Measurements from ENCODE around the gene AMFR. TPM values are rescaled to one million over a fixed set of nuclear protein-coding genes. Genes with fewer than 3 reads are reported as not detected.

The AMFR gene
- total and polyA plus RNA-seq, 2 of the 13 experiments (the other 11 are each of a cell fraction or from before 2014, with no cell fraction given) = 52.9 to 108 TPM

DNA sequence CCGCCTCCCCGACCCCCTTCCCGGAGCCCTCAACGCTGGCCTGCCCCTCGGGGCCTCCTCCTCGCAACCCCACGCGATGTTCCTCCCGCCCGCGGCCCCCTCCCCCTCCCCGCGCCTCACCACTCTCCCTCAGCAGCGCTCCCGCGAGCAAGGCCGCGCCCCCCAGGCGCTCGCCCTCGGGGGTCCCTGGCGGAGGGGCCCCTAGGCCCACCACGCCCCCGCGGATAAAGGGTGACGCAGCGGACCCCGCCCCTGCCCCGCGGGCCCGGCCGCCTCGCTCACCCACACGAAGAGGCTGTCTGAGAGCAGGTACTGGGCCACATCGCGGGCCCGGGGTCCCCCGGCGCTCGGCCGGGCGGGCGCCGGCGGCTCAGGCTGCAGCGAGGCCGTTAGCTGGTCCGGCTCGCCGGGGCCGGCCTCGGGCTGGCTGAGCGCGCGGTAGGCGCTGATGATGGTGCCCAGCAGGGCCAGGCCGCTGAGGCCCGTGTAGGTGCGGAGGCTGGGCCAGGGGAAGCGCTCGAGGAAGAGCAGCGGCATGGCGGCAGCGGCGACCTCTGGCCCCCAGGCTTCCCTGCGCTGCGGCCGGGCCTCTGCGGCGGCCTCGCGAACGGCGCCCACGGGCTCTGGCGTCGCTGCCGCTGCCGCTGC is 430 bp downstream of the AMFR start (continued):
- TF ChIP-seq KAT8 (CRISPR knock-in tag; IDR thresholded peaks at IDR 0.05) (no peak), ZSCAN31 (CRISPR knock-in tag; IDR thresholded peaks at IDR 0.05; ENCODE audit: low read depth) (0 out of 2 replicates have a peak, but pooled peaks have one; percentile 18), HOXD1 (CRISPR knock-in tag; IDR thresholded peaks at IDR 0.05) (no peak), IKZF4 (CRISPR knock-in tag; IDR thresholded peaks at IDR 0.05; ENCODE audit: borderline replicate concordance, low read depth, not compliant biosample characterization) (no peak), ETV5 (CRISPR knock-in tag; IDR thresholded peaks at IDR 0.05; ENCODE audit: borderline replicate concordance) (no peak), HOXA9 (CRISPR knock-in tag; IDR thresholded peaks at IDR 0.05; ENCODE audit: borderline replicate concordance) (no peak), ZNF101 (CRISPR knock-in tag; IDR thresholded peaks at IDR 0.05; ENCODE audit: borderline replicate concordance, low read depth) (0 out of 2 replicates have a peak, but pooled peaks have one; percentile 60), PCBP2 (optimal IDR thresholded peaks at IDR 0.05; ENCODE audit: low read depth, low read length, poor library complexity, severe bottlenecking) (no peak)
- TF ChIP-seq, protein P1, sequence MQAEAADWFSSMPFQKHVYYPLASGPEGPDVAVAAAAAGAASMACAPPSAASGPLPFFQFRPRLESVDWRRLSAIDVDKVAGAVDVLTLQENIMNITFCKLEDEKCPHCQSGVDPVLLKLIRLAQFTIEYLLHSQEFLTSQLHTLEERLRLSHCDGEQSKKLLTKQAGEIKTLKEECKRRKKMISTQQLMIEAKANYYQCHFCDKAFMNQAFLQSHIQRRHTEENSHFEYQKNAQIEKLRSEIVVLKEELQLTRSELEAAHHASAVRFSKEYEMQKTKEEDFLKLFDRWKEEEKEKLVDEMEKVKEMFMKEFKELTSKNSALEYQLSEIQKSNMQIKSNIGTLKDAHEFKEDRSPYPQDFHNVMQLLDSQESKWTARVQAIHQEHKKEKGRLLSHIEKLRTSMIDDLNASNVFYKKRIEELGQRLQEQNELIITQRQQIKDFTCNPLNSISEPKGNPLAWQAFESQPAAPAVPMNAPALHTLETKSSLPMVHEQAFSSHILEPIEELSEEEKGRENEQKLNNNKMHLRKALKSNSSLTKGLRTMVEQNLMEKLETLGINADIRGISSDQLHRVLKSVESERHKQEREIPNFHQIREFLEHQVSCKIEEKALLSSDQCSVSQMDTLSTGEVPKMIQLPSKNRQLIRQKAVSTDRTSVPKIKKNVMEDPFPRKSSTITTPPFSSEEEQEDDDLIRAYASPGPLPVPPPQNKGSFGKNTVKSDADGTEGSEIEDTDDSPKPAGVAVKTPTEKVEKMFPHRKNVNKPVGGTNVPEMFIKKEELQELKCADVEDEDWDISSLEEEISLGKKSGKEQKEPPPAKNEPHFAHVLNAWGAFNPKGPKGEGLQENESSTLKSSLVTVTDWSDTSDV (CRISPR knock-in tag; IDR thresholded peaks at IDR 0.05) = no peak
- TF ChIP-seq, protein P2, sequence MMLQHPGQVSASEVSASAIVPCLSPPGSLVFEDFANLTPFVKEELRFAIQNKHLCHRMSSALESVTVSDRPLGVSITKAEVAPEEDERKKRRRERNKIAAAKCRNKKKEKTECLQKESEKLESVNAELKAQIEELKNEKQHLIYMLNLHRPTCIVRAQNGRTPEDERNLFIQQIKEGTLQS (CRISPR knock-in tag; IDR thresholded peaks at IDR 0.05) = no peak; the same call in 1 of the 2 replicates
- TF ChIP-seq, protein P3, sequence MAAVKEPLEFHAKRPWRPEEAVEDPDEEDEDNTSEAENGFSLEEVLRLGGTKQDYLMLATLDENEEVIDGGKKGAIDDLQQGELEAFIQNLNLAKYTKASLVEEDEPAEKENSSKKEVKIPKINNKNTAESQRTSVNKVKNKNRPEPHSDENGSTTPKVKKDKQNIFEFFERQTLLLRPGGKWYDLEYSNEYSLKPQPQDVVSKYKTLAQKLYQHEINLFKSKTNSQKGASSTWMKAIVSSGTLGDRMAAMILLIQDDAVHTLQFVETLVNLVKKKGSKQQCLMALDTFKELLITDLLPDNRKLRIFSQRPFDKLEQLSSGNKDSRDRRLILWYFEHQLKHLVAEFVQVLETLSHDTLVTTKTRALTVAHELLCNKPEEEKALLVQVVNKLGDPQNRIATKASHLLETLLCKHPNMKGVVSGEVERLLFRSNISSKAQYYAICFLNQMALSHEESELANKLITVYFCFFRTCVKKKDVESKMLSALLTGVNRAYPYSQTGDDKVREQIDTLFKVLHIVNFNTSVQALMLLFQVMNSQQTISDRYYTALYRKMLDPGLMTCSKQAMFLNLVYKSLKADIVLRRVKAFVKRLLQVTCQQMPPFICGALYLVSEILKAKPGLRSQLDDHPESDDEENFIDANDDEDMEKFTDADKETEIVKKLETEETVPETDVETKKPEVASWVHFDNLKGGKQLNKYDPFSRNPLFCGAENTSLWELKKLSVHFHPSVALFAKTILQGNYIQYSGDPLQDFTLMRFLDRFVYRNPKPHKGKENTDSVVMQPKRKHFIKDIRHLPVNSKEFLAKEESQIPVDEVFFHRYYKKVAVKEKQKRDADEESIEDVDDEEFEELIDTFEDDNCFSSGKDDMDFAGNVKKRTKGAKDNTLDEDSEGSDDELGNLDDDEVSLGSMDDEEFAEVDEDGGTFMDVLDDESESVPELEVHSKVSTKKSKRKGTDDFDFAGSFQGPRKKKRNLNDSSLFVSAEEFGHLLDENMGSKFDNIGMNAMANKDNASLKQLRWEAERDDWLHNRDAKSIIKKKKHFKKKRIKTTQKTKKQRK (IDR thresholded peaks at IDR 0.05; ENCODE audit: low read length) = no peak
- TF ChIP-seq, protein P4, sequence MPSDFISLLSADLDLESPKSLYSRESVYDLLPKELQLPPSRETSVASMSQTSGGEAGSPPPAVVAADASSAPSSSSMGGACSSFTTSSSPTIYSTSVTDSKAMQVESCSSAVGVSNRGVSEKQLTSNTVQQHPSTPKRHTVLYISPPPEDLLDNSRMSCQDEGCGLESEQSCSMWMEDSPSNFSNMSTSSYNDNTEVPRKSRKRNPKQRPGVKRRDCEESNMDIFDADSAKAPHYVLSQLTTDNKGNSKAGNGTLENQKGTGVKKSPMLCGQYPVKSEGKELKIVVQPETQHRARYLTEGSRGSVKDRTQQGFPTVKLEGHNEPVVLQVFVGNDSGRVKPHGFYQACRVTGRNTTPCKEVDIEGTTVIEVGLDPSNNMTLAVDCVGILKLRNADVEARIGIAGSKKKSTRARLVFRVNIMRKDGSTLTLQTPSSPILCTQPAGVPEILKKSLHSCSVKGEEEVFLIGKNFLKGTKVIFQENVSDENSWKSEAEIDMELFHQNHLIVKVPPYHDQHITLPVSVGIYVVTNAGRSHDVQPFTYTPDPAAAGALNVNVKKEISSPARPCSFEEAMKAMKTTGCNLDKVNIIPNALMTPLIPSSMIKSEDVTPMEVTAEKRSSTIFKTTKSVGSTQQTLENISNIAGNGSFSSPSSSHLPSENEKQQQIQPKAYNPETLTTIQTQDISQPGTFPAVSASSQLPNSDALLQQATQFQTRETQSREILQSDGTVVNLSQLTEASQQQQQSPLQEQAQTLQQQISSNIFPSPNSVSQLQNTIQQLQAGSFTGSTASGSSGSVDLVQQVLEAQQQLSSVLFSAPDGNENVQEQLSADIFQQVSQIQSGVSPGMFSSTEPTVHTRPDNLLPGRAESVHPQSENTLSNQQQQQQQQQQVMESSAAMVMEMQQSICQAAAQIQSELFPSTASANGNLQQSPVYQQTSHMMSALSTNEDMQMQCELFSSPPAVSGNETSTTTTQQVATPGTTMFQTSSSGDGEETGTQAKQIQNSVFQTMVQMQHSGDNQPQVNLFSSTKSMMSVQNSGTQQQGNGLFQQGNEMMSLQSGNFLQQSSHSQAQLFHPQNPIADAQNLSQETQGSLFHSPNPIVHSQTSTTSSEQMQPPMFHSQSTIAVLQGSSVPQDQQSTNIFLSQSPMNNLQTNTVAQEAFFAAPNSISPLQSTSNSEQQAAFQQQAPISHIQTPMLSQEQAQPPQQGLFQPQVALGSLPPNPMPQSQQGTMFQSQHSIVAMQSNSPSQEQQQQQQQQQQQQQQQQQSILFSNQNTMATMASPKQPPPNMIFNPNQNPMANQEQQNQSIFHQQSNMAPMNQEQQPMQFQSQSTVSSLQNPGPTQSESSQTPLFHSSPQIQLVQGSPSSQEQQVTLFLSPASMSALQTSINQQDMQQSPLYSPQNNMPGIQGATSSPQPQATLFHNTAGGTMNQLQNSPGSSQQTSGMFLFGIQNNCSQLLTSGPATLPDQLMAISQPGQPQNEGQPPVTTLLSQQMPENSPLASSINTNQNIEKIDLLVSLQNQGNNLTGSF (CRISPR knock-in tag; IDR thresholded peaks at IDR 0.05) = no peak; the same call in 1 of the 2 replicates
- TF ChIP-seq, protein P5, sequence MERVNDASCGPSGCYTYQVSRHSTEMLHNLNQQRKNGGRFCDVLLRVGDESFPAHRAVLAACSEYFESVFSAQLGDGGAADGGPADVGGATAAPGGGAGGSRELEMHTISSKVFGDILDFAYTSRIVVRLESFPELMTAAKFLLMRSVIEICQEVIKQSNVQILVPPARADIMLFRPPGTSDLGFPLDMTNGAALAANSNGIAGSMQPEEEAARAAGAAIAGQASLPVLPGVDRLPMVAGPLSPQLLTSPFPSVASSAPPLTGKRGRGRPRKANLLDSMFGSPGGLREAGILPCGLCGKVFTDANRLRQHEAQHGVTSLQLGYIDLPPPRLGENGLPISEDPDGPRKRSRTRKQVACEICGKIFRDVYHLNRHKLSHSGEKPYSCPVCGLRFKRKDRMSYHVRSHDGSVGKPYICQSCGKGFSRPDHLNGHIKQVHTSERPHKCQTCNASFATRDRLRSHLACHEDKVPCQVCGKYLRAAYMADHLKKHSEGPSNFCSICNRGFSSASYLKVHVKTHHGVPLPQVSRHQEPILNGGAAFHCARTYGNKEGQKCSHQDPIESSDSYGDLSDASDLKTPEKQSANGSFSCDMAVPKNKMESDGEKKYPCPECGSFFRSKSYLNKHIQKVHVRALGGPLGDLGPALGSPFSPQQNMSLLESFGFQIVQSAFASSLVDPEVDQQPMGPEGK (CRISPR knock-in tag; IDR thresholded peaks at IDR 0.05) = peak; percentile 52; the same call in 1 of the 2 replicates
